Nucleus accumbens (tissue), 56 donors: ENCODE results near the gene TRAIP.
A peak's percentile ranks its signal among the peaks of the same experiment; 100 is the strongest.
"Not testable (repeated sequence)": the region's sequence is repeated elsewhere in the genome, so short reads cannot be mapped to it uniquely, and the experiment has no call there.

Experiments
- DNase-seq, 56 donors: peaks; one replicate each; lab custom pipeline; 2025; lab: John Stamatoyannopoulos, UW

TRAIP gene

GRCh38 chr3:49856181-49857005, at the start of gene TRAIP:
TSS of gene TRAIP (minus strand) at chr3:49856564. CDS start at chr3:49856453, 111 bp downstream.
- peak; percentile 48 to 96 (median 88) for DNase-seq

GRCh38 chr3:49904448-49904847, 48.1 kb upstream of the TRAIP start:
- not testable (repeated sequence) for DNase-seq

- DNase-seq: peak in 1 of 56 donors; percentile 16
Measured at GRCh38 chr3:49903451-49904424, 47.4 kb upstream of the TRAIP start, which contains the start of gene MST1R. TSS of gene MST1R (minus strand) at chr3:49903873. CDS start at chr3:49903609, 264 bp downstream.

- no peak for DNase-seq
Measured at GRCh38 chr3:49902511-49903345, 46.4 kb upstream of the TRAIP start.

GRCh38 chr3:49901366-49902339, 45.3 kb upstream of the TRAIP start:
- no peak for DNase-seq

- peak in 1 of 56 donors; percentile 35 for DNase-seq
Measured at GRCh38 chr3:49900491-49901153, 44.3 kb upstream of the TRAIP start.

GRCh38 chr3:49899815-49900214, 43.5 kb upstream of the TRAIP start:
- DNase-seq: peak in 1 of 56 donors; percentile 14

GRCh38 chr3:49898991-49899390, 42.6 kb upstream of the TRAIP start:
- no peak for DNase-seq

- DNase-seq: no peak
Measured at GRCh38 chr3:49896345-49896744, 40.0 kb upstream of the TRAIP start.

- DNase-seq: no peak
Measured at GRCh38 chr3:49895791-49896190, 39.4 kb upstream of the TRAIP start.

GRCh38 chr3:49889296-49889695, 32.9 kb upstream of the TRAIP start:
- no peak for DNase-seq

GRCh38 chr3:49886922-49887265, 30.5 kb upstream of the TRAIP start:
- no peak for DNase-seq

- DNase-seq: no peak
Measured at GRCh38 chr3:49883998-49884397, 27.6 kb upstream of the TRAIP start.

- no peak for DNase-seq
Measured at GRCh38 chr3:49882166-49882565, 25.8 kb upstream of the TRAIP start.

GRCh38 chr3:49880581-49881315, 24.4 kb upstream of the TRAIP start:
- peak in 1 of 56 donors; percentile 17 for DNase-seq

GRCh38 chr3:49879721-49880120, 23.4 kb upstream of the TRAIP start:
- no peak for DNase-seq

GRCh38 chr3:49878686-49879085, 22.3 kb upstream of the TRAIP start:
- no peak for DNase-seq

GRCh38 chr3:49877716-49878115, 21.4 kb upstream of the TRAIP start:
- DNase-seq: no peak
